H9 (cell line): Measurements from ENCODE around the gene GCLM. TPM values are rescaled to one million over a fixed set of nuclear protein-coding genes. Genes with fewer than 3 reads are reported as not detected.

Source experiments
- DNase-seq: peaks from one replicate; pipeline ENCODE4 v3.0.0-alpha.2; 2017
- H2AFZ ChIP-seq: one replicate; pipeline ENCODE4 v1.6.1; 2013; ENCODE audit warnings: mild to moderate bottlenecking, low read length, control low read depth, moderate library complexity
- H2AK5ac ChIP-seq: 2 replicates; pipeline ENCODE4 v1.6.1; 2013; ENCODE audit warnings: low read length, control low read depth, mixed read lengths; ENCODE audit not compliant: insufficient read length
- H2BK120ac ChIP-seq: one replicate; pipeline ENCODE4 v1.6.1; 2013; ENCODE audit warnings: low read depth, mild to moderate bottlenecking, low read length, control low read depth, inconsistent platforms; ENCODE audit not compliant: poor library complexity, severe bottlenecking
- H2BK12ac ChIP-seq: 2 replicates; pipeline ENCODE4 v1.6.1; 2013; ENCODE audit warnings: low read length, control low read depth, mixed read lengths, low read depth; ENCODE audit not compliant: insufficient read length
- H2BK15ac ChIP-seq: 2 replicates; pipeline ENCODE4 v1.6.1; 2013; ENCODE audit warnings: low read depth, low read length, control low read depth
- H2BK20ac ChIP-seq: one replicate; pipeline ENCODE4 v1.6.1; 2013; ENCODE audit warnings: low read depth, mild to moderate bottlenecking, low read length, control low read depth, inconsistent platforms; ENCODE audit not compliant: poor library complexity, severe bottlenecking
- H2BK5ac ChIP-seq: 2 replicates; pipeline ENCODE4 v1.6.1; 2013; ENCODE audit warnings: low read length, control low read depth, mixed read lengths; ENCODE audit not compliant: insufficient read length
- H3K14ac ChIP-seq: 2 replicates; pipeline ENCODE4 v1.6.1; 2013; ENCODE audit warnings: low read length, control low read depth; ENCODE audit not compliant: insufficient read depth
- H3K18ac ChIP-seq: 2 replicates; pipeline ENCODE4 v1.6.1; 2013; ENCODE audit warnings: low read depth, mild to moderate bottlenecking, mixed read lengths, low read length, control low read depth; ENCODE audit not compliant: insufficient read length
- H3K23ac ChIP-seq: 2 replicates; pipeline ENCODE4 v1.6.1; 2013; ENCODE audit warnings: low read length, control low read depth, mixed read lengths, low read depth; ENCODE audit not compliant: insufficient read length
- H3K23me2 ChIP-seq: 2 replicates; pipeline ENCODE4 v1.6.1; 2013; ENCODE audit warnings: low read depth, mild to moderate bottlenecking, mixed read lengths, low read length, control low read depth; ENCODE audit not compliant: insufficient read length, poor library complexity, severe bottlenecking
- H3K27ac ChIP-seq: 2 replicates; pipeline ENCODE4 v1.5.1; 2013; ENCODE audit warnings: low read length, control low read depth, mixed read lengths, low read depth; ENCODE audit not compliant: insufficient read length
- H3K27me3 ChIP-seq: 2 replicates; pipeline ENCODE4 v1.6.1; 2013; ENCODE audit warnings: low read length, control low read depth, inconsistent platforms; ENCODE audit not compliant: insufficient read depth
- H3K4ac ChIP-seq: 2 replicates; pipeline ENCODE4 v1.6.1; 2013; ENCODE audit warnings: low read depth, mild to moderate bottlenecking, control low read depth, inconsistent platforms, low read length, moderate library complexity
- H3K4me1 ChIP-seq: 2 replicates; pipeline ENCODE4 v1.6.1; 2013; ENCODE audit warnings: low read length, control low read depth, inconsistent platforms; ENCODE audit not compliant: insufficient read depth
- H3K4me2 ChIP-seq: 2 replicates; pipeline ENCODE4 v1.6.1; 2013; ENCODE audit warnings: low read length, control low read depth, mixed read lengths; ENCODE audit not compliant: insufficient read length, insufficient read depth
- H3K56ac ChIP-seq: 2 replicates; pipeline ENCODE4 v1.6.1; 2013; ENCODE audit warnings: low read depth, mild to moderate bottlenecking, mixed read lengths, low read length, control low read depth; ENCODE audit not compliant: insufficient read length
- H3K79me1 ChIP-seq: 2 replicates; pipeline ENCODE4 v1.6.1; 2013; ENCODE audit warnings: low read depth, mild to moderate bottlenecking, moderate library complexity, low read length, control low read depth, inconsistent platforms; ENCODE audit not compliant: insufficient read depth, poor library complexity, severe bottlenecking
- H3K79me2 ChIP-seq: 2 replicates; pipeline ENCODE4 v1.6.1; 2013; ENCODE audit warnings: low read length, control low read depth, inconsistent platforms; ENCODE audit not compliant: insufficient read depth
- H3K9ac ChIP-seq: 2 replicates; pipeline ENCODE4 v1.6.1; 2013; ENCODE audit warnings: low read length, control low read depth, mixed read lengths; ENCODE audit not compliant: insufficient read length; ENCODE audit errors: extremely low read depth
- H3K9me3 ChIP-seq: one replicate; pipeline ENCODE4 v1.6.1; 2013; ENCODE audit warnings: low read depth, low read length, inconsistent platforms; ENCODE audit not compliant: control insufficient read depth
- H3T11ph ChIP-seq: one replicate; pipeline ENCODE4 v1.6.1; 2013; ENCODE audit warnings: mild to moderate bottlenecking, low read length, control low read depth, inconsistent platforms
- H4K20me1 ChIP-seq: one replicate; pipeline ENCODE4 v1.6.1; 2013; ENCODE audit not compliant: control insufficient read depth, insufficient read length, insufficient read depth
- H4K5ac ChIP-seq: 2 replicates; pipeline ENCODE4 v1.6.1; 2013; ENCODE audit warnings: low read depth, mild to moderate bottlenecking, mixed read lengths, low read length, control low read depth; ENCODE audit not compliant: insufficient read length
- H4K8ac ChIP-seq: replicated peaks from 2 replicates; pipeline ENCODE4 v1.6.1; 2013; ENCODE audit warnings: low read length, control low read depth, mixed read lengths, low read depth; ENCODE audit not compliant: insufficient read length
- H4K91ac ChIP-seq: 2 replicates; pipeline ENCODE4 v1.6.1; 2013; ENCODE audit warnings: low read depth, mild to moderate bottlenecking, moderate library complexity, mixed read lengths, low read length, control low read depth; ENCODE audit not compliant: insufficient read length
- H3K27ac Mint-ChIP-seq, 3 experiments: 2 replicates in 2 of 3; 3 replicates in 1 of 3; pipeline ENCODE4 v1.8.0; 2020 to 2021; ENCODE audit warnings: mixed read lengths in 3 of 3, mild to moderate bottlenecking in 1 of 3, moderate library complexity in 1 of 3
- H3K27me3 Mint-ChIP-seq: 2 replicates; pipeline ENCODE4 v1.8.0; 2021; ENCODE audit warnings: low read depth, mild to moderate bottlenecking, moderate library complexity, mixed read lengths
- H3K36me3 Mint-ChIP-seq, 3 experiments: 2 replicates in 2 of 3; 3 replicates in 1 of 3; pipeline ENCODE4 v1.8.0; 2020 to 2021; ENCODE audit warnings: low read depth in 3 of 3, mixed read lengths in 3 of 3; ENCODE audit not compliant: insufficient read depth in 1 of 3
- H3K4me1 Mint-ChIP-seq, 2 experiments: 2 replicates each; pipeline ENCODE4 v1.8.0; 2020; ENCODE audit warnings: mixed read lengths in 2 of 2
- H3K4me3 Mint-ChIP-seq, 2 experiments: 2 replicates in 1 of 2; 3 replicates in 1 of 2; pipeline ENCODE4 v1.8.0; 2020 to 2021; ENCODE audit warnings: mild to moderate bottlenecking in 2 of 2, mixed read lengths in 2 of 2, moderate library complexity in 1 of 2
- H3K9me3 Mint-ChIP-seq, 2 experiments: 2 replicates in 1 of 2; 3 replicates in 1 of 2; pipeline ENCODE4 v1.8.0; 2020; ENCODE audit warnings: mild to moderate bottlenecking in 2 of 2, mixed read lengths in 2 of 2, moderate library complexity in 1 of 2
- WGBS: extraction: QIAGEN DNeasy Blood & Tissue Kit; methylation state at CpG from one replicate; pipeline ENCODE4 v1.1.7; 2013; ENCODE audit warnings: missing lambda C conversion rate, low lambda C conversion rate, mixed read lengths; ENCODE audit not compliant: insufficient read length; ENCODE audit errors: extremely low coverage; 5-methylcytosine and 5-hydroxymethylcytosine counted together
- microRNA-seq: library from miRNA; unstranded; fragments of <30 nt; microRNA quantifications from one replicate; pipeline ENCODE4, GENCODE V29; 2020; ENCODE audit warnings: borderline microRNAs expressed
- total RNA-seq: library from RNA; stranded (reverse); gene quantifications from 2 replicates; pipeline ENCODE4 v1.2.1, GENCODE V29; 2021
- TF ChIP-seq, protein P1 (sequence below): fragments of 200-600 bp; sonication (generic); conservative IDR thresholded peaks from 3 replicates; pipeline ENCODE4 v1.8.0; 2021; ENCODE audit warnings: antibody characterized with exemption, mild to moderate bottlenecking

The GCLM gene
- total RNA-seq, 1 experiment from 2014 or later: 14.9 TPM

DNA sequence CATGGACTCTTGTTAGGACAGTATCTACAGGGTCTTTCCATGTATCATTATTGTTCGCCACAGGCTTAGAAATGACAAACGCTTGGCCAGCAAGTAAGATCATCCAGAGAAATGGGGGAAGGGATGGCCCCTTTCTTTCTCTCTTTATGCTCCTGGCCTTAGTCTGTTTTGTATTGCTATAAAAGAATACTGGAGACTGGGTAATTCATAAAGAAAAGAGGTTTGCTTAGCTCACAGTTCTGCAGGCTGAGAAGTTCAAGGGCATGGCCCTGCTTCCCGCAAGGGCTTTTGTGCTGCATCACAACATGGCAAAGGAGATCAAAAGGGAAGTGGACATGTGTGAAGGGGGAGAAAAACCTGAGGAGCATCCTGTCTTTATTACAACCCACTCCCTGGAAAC lies 71.3 kb downstream of the GCLM start:
- Histone ChIP-seq H3K79me2 (no peaks in the 10 kb centered on the region), H2BK12ac (no peak overlapping the region), H2BK15ac (no peak overlapping the region), H3K23me2 (no peaks in the 10 kb centered on the region), H4K91ac (no peak overlapping the region), H2AFZ (no peak overlapping the region), H3T11ph (no peak overlapping the region), H2BK120ac (no peak overlapping the region), H4K20me1 (no peaks in the 10 kb centered on the region), H3K27ac (no peak overlapping the region), H2BK5ac (no peak overlapping the region), H2AK5ac (no peak overlapping the region), H3K56ac (no peak overlapping the region), H3K79me1 (no peaks in the 10 kb centered on the region), H3K4me1 (no peaks in the 10 kb centered on the region; the same call in 1 of the 2 replicates), H3K18ac (no peak overlapping the region), H3K9ac (no peak overlapping the region), H3K23ac (no peak overlapping the region), H3K14ac (no peak overlapping the region), H3K4me2 (no peak overlapping the region), H3K9me3 (peaks cover 4% of the 10 kb centered on the region), H4K8ac (no peak overlapping the region), H3K27me3 (no peaks in the 10 kb centered on the region), H4K5ac (no peak overlapping the region), H2BK20ac (no peak overlapping the region), H3K4ac (no peak overlapping the region)
- TF ChIP-seq, protein P1, sequence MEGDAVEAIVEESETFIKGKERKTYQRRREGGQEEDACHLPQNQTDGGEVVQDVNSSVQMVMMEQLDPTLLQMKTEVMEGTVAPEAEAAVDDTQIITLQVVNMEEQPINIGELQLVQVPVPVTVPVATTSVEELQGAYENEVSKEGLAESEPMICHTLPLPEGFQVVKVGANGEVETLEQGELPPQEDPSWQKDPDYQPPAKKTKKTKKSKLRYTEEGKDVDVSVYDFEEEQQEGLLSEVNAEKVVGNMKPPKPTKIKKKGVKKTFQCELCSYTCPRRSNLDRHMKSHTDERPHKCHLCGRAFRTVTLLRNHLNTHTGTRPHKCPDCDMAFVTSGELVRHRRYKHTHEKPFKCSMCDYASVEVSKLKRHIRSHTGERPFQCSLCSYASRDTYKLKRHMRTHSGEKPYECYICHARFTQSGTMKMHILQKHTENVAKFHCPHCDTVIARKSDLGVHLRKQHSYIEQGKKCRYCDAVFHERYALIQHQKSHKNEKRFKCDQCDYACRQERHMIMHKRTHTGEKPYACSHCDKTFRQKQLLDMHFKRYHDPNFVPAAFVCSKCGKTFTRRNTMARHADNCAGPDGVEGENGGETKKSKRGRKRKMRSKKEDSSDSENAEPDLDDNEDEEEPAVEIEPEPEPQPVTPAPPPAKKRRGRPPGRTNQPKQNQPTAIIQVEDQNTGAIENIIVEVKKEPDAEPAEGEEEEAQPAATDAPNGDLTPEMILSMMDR: no peak
- H3K27me3 Mint-ChIP-seq: no peaks in the 10 kb centered on the region
- peaks cover 40 to 44% of the 10 kb centered on the region in 2 experiments for H3K9me3 Mint-ChIP-seq
- no peak for DNase-seq
- WGBS: no CpG with 5 or more reads among the region's 3 CpGs
- no peak overlapping the region for H3K27ac Mint-ChIP-seq
- H3K4me1 Mint-ChIP-seq: peaks cover 2 to 4% of the 10 kb centered on the region in 2 experiments; a peak in 3 of 4 replicates
- peaks cover 48 to 53% (median 50%) of the 10 kb centered on the region in 3 experiments for H3K36me3 Mint-ChIP-seq
- no peak overlapping the region for H3K4me3 Mint-ChIP-seq

Small RNA genes within 50 kb of the gene (microRNA-seq; reads per million reads assigned to microRNA genes)
- gene MIR760: 4.2 reads per million, percentile 31 among the genes with 10 or more reads in this experiment

Other genes with a start within 250 kb of the GCLM start
- 4.9 and 5.6 TPM in 2 replicates for gene BCAR3, start 227.6 kb downstream of the GCLM start, total RNA-seq
- gene DNTTIP2, start 30.2 kb downstream of the GCLM start, total RNA-seq: 96.0 and 101 TPM in 2 replicates
- not detected in 2 replicates for gene ABCA4, start 211.7 kb upstream of the GCLM start, total RNA-seq